Fibroblast of villous mesenchyme (primary cell): ENCODE results near the gene TUBA8. TPM values are rescaled to one million over a fixed set of nuclear protein-coding genes. Genes with fewer than 3 reads are reported as not detected.
"Not testable (repeated sequence)": the region's sequence is repeated elsewhere in the genome, so short reads cannot be mapped to it uniquely, and the experiment has no call there.

Experiments
- DNase-seq: peaks from one replicate; pipeline ENCODE4 v3.0.0-alpha.2; 2010; ENCODE audit warnings: low read depth
- H3K4me3 ChIP-seq: 2 replicates; pipeline ENCODE4 v1.5.1; 2011; ENCODE audit warnings: low read depth, mild to moderate bottlenecking, low read length
- small RNA-seq: library from RNA; depleted of rRNA; stranded (forward); fragments of <200 nt; gene quantifications from one replicate; pipeline ENCODE3, GENCODE V24; 2012
- total RNA-seq: library from RNA; depleted of rRNA; stranded (reverse); fragments of >200 nt; gene quantifications from 2 replicates; pipeline ENCODE4 v1.2.3, GENCODE V29; 2012

TUBA8 gene
- total RNA-seq, 1 donor, result under 0.01 TPM

DNA sequence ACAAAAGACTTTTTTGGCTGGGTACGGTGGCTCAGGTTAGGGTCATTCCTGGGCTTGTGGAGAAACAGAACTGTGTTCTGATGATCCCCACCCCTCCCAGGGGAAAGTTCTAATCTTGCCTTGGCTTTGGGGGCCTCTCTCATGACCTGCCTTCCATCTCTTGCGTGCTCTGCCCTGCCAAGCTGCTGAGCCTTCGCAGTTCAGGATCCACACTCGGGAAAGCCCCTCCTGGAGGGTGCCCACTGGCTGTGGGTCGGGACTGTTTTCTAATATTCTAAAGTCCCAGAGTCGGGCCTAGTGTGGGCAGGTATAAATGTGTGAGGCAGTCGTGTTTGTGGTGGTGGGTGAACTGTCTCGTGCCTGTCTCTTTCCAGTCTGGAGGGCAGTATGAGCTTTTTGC lies 62.2 kb downstream of the TUBA8 start:
- DNase-seq, H3K4me3 ChIP-seq: not testable (repeated sequence)

DNA sequence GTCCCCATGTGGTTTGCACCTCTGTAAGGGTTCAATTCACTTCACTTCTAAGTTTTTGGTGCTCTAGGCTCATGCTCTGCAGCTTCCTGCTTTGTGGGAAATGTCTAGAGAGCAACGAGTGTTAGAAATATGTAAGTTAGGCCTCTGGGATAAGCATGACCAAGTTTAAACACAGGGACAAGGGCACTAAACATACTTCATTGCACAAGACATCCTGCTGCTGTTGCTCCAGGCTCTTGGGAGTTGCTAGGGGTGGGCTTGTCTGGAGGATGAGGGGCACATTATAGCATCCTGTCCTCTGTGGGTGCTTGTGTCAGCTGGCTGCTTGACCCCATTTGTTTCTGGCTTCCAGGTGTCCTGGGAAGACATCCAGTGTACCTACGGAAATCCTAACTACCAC lies 62.8 kb downstream of the TUBA8 start:
- not testable (repeated sequence) for H3K4me3 ChIP-seq, DNase-seq

Small RNAs within 50 kb of the gene (small RNA-seq; reads per million reads assigned to genes)
- not detected for gene AC016027.5

Other genes with a start within 250 kb of the TUBA8 start
- gene MICAL3, start 86.2 kb upstream of the TUBA8 start, total RNA-seq, result 24.2 and 39.7 TPM in 2 replicates
- 19.6 and 21.6 TPM in 2 replicates for gene PEX26, start 32.8 kb upstream of the TUBA8 start, total RNA-seq
- gene USP18, start 39.4 kb downstream of the TUBA8 start, total RNA-seq, result 3.9 and 9.5 TPM in 2 replicates